HG03025 (cell line): ENCODE results near the gene P2RX4.
"Not testable (repeated sequence)": the region's sequence is repeated elsewhere in the genome, so short reads cannot be mapped to it uniquely, and the experiment has no call there.

Experiments
- ATAC-seq: cut with Tn5 transposase; IDR thresholded peaks from one replicate; pipeline ENCODE4 v1.9.1; 2021; ENCODE audit warnings: mild to moderate bottlenecking, moderate library complexity; ENCODE audit not compliant: unreplicated experiment, low FRiP score

P2RX4 gene

GRCh38 chr12:121218588-121219352, 8.8 kb downstream of the P2RX4 start:
- no peak for ATAC-seq

GRCh38 chr12:121219353-121219986, 9.5 kb downstream of the P2RX4 start:
- ATAC-seq, result no peak

- ATAC-seq, result no peak
Measured at GRCh38 chr12:121222847-121223246, 12.9 kb downstream of the P2RX4 start.

- no peak for ATAC-seq
Measured at GRCh38 chr12:121223292-121224285, 13.7 kb downstream of the P2RX4 start.

- ATAC-seq, result no peak
Measured at GRCh38 chr12:121224591-121224990, 14.7 kb downstream of the P2RX4 start.

GRCh38 chr12:121226399-121226798, 16.5 kb downstream of the P2RX4 start:
- ATAC-seq, result no peak

- not testable (repeated sequence) for ATAC-seq
Measured at GRCh38 chr12:121226871-121227270, 16.9 kb downstream of the P2RX4 start.

GRCh38 chr12:121227294-121227693, 17.4 kb downstream of the P2RX4 start:
- ATAC-seq, result no peak

- ATAC-seq, result no peak
Measured at GRCh38 chr12:121228919-121229665, 19.2 kb downstream of the P2RX4 start.

GRCh38 chr12:121229826-121230537, 20.1 kb downstream of the P2RX4 start:
- not testable (repeated sequence) for ATAC-seq

GRCh38 chr12:121230538-121230907, 20.6 kb downstream of the P2RX4 start:
- ATAC-seq, result no peak

GRCh38 chr12:121232163-121232562, 22.2 kb downstream of the P2RX4 start:
- ATAC-seq, result no peak

- no peak for ATAC-seq
Measured at GRCh38 chr12:121232977-121233627, 23.2 kb downstream of the P2RX4 start.

- ATAC-seq, result no peak
Measured at GRCh38 chr12:121233628-121234020, 23.7 kb downstream of the P2RX4 start.

GRCh38 chr12:121236776-121237175, 26.8 kb downstream of the P2RX4 start:
- ATAC-seq, result no peak

GRCh38 chr12:121237415-121237814, 27.5 kb downstream of the P2RX4 start:
- no peak for ATAC-seq

- no peak for ATAC-seq
Measured at GRCh38 chr12:121238086-121238485, 28.2 kb downstream of the P2RX4 start.

GRCh38 chr12:121238604-121239350, 28.8 kb downstream of the P2RX4 start:
- ATAC-seq, result no peak
